A549 (cell line): ENCODE results near the gene TSSC4. TPM values are rescaled to one million over a fixed set of nuclear protein-coding genes. Genes with fewer than 3 reads are reported as not detected.
"Not testable (repeated sequence)": the region's sequence is repeated elsewhere in the genome, so short reads cannot be mapped to it uniquely, and the experiment has no call there.

Experiments used
- ATAC-seq, 2 experiments: fragments of 200-7000 bp in 1 of 2; fragments of >200 bp in 1 of 2; cut with Nextera tagmentation in 1 of 2; cut with Tn5 transposase in 1 of 2; 3 replicates each; pipeline versions ENCODE4 v1.8.0 to v1.9.1; 2018 to 2020; ENCODE audit warnings: mild to moderate bottlenecking in 1 of 2, moderate library complexity in 1 of 2
- CTCF ChIA-PET: fragments of 300-600 bp; sonication (Branson Sonifier 250); formaldehyde crosslinking; extraction: SDS; loops from one replicate; lab custom pipeline; 2021; ENCODE audit warnings: antibody characterized with exemption, inconsistent platforms; lab: Yijun Ruan, JAX
- POLR2A ChIA-PET: fragments of 350-600 bp; formaldehyde crosslinking; extraction: SDS; loops from one replicate; lab custom pipeline; 2021; ENCODE audit warnings: antibody characterized with exemption, inconsistent platforms; lab: Yijun Ruan, JAX
- DNase-seq, 2 experiments: peaks; one replicate each; pipeline versions ENCODE4 v3.0.0 to v3.0.0-alpha.2; 2011 to 2016; ENCODE audit warnings: low read depth in 1 of 2, low spot score in 1 of 2
- FAIRE-seq: peaks from 2 replicates; lab custom pipeline; 2011; peaks lifted over from hg19 to GRCh38; lab: Jason Lieb, UNC
- H3K27ac ChIP-seq, 2 experiments: fragments of >200 bp; sonication (Bioruptor Twin); formaldehyde crosslinking; 3 replicates each; pipeline ENCODE4 v1.5.1; 2016 to 2017
- H3K4me1 ChIP-seq: fragments of >200 bp; sonication (Bioruptor Twin); formaldehyde crosslinking; 3 replicates; pipeline ENCODE4 v1.6.1; 2016
- H3K4me2 ChIP-seq: fragments of >200 bp; sonication (Bioruptor Twin); formaldehyde crosslinking; 3 replicates; pipeline ENCODE4 v1.6.1; 2016
- H3K4me3 ChIP-seq: fragments of >200 bp; sonication (Bioruptor Twin); formaldehyde crosslinking; 3 replicates; pipeline ENCODE4 v1.5.1; 2016
- H3K9me3 ChIP-seq: fragments of >200 bp; sonication (Bioruptor Twin); formaldehyde crosslinking; 3 replicates; pipeline ENCODE4 v1.6.1; 2016
- CBX8 ChIP-seq: fragments of 200-600 bp; sonication (generic); IDR thresholded peaks from 2 replicates; pipeline ENCODE4 v1.6.1; 2016
- CEBPB ChIP-seq, 2 experiments: fragments of >200 bp in 1 of 2; sonication (Bioruptor Twin) in 1 of 2; formaldehyde crosslinking in 1 of 2; IDR thresholded peaks; 2 replicates each; pipeline ENCODE4 v1.6.1; 2012 to 2016
- CHD2 ChIP-seq: fragments of 150-350 bp; IDR thresholded peaks from 2 replicates; pipeline ENCODE4 v1.6.1; 2014; ENCODE audit warnings: low read length; ENCODE audit not compliant: partially characterized antibody
- EHF ChIP-seq: fragments of 250-450 bp; sonication (Bioruptor Pico); IDR thresholded peaks from 2 replicates; pipeline ENCODE4 v1.5.0; 2020; ENCODE audit warnings: mild to moderate bottlenecking
- ELK1 ChIP-seq: fragments of 150-350 bp; IDR thresholded peaks from 2 replicates; pipeline ENCODE4 v1.6.1; 2014; ENCODE audit warnings: low read depth, mild to moderate bottlenecking, low read length
- EP300 ChIP-seq, 2 experiments: fragments of >200 bp; sonication (Bioruptor Twin); formaldehyde crosslinking; IDR thresholded peaks; 2 replicates in 1 of 2; 3 replicates in 1 of 2; pipeline ENCODE4 v1.6.1; 2016 to 2017
- FOXS1 ChIP-seq: fragments of 250-450 bp; sonication (Bioruptor Pico); IDR thresholded peaks from 2 replicates; pipeline ENCODE4 v1.5.0; 2020; ENCODE audit warnings: mild to moderate bottlenecking, moderate library complexity
- HDAC2 ChIP-seq: fragments of 200-600 bp; sonication (generic); IDR thresholded peaks from 2 replicates; pipeline ENCODE4 v1.6.1; 2016
- HOXB13 ChIP-seq: fragments of 250-450 bp; sonication (Bioruptor Pico); IDR thresholded peaks from 2 replicates; pipeline ENCODE4 v1.5.0; 2020; ENCODE audit warnings: low read depth, mild to moderate bottlenecking, moderate library complexity
- HOXB5 ChIP-seq: fragments of 250-450 bp; sonication (Bioruptor Pico); IDR thresholded peaks from 2 replicates; pipeline ENCODE4 v1.5.0; 2020; ENCODE audit warnings: mild to moderate bottlenecking, moderate library complexity
- KDM5A ChIP-seq: fragments of 200-600 bp; sonication (generic); IDR thresholded peaks from 2 replicates; pipeline ENCODE4 v1.6.1; 2016; ENCODE audit warnings: antibody characterized with exemption, mild to moderate bottlenecking
- MAZ ChIP-seq: fragments of 150-350 bp; IDR thresholded peaks from 2 replicates; pipeline ENCODE4 v1.6.1; 2014; ENCODE audit warnings: antibody characterized with exemption, low read depth, low read length, borderline replicate concordance
- NFE2L2 ChIP-seq: fragments of 150-350 bp; conservative IDR thresholded peaks from 2 replicates; pipeline ENCODE4 v1.6.1; 2014; ENCODE audit warnings: low read length
- NPAS2 ChIP-seq: fragments of 250-450 bp; sonication (Bioruptor Pico); IDR thresholded peaks from 2 replicates; pipeline ENCODE4 v1.8.0; 2022; ENCODE audit warnings: mild to moderate bottlenecking, moderate library complexity, borderline replicate concordance
- ZC3H11A ChIP-seq: fragments of 450-650 bp; IDR thresholded peaks from 2 replicates; pipeline ENCODE4 v1.6.1; 2014; ENCODE audit warnings: antibody characterized with exemption, mild to moderate bottlenecking
- WGBS: methylation state at CpG from one replicate; pipeline ENCODE4 v1.1.6; 2017; ENCODE audit errors: missing lambda C conversion rate; 5-methylcytosine and 5-hydroxymethylcytosine counted together
- polyA plus RNA-seq, 4 experiments: library from polyadenylated mRNA; depleted of rRNA in 3 of 4; stranded (reverse); fragments of >200 nt; fragmentation: RNase III in 1 of 4; extraction: RNeasy Plus Mini Kit Qiagen cat#74134 plus additional on column Dnase treatment in 1 of 4; gene quantifications; 2 replicates in 3 of 4; 3 replicates in 1 of 4; pipeline ENCODE4 v1.2.3, GENCODE V29; 2011 to 2017
- TF ChIP-seq, protein P1 (sequence below): fragments of >200 bp; sonication (Bioruptor Twin); formaldehyde crosslinking; IDR thresholded peaks from 3 replicates; pipeline ENCODE4 v1.6.1; 2016
- TF ChIP-seq, protein P2 (sequence below): fragments of 200-600 bp; sonication (generic); IDR thresholded peaks from 2 replicates; pipeline ENCODE4 v1.6.1; 2016; ENCODE audit warnings: antibody characterized with exemption, mild to moderate bottlenecking, moderate library complexity
- TF ChIP-seq, protein P3 (sequence below): IDR thresholded peaks from 2 replicates; pipeline ENCODE4 v1.6.1; 2012
- TF ChIP-seq, protein P4 (sequence below): fragments of 450-650 bp; IDR thresholded peaks from 2 replicates; pipeline ENCODE4 v1.6.1; 2014; ENCODE audit warnings: antibody characterized with exemption

TSSC4 gene
- polyA plus RNA-seq, 2 of the 4 experiments (the other 2 are of a cell fraction) = 21.8 to 45.5 TPM

GRCh38 chr11:2357246-2357645, 43.3 kb upstream of the TSSC4 start:
- Histone ChIP-seq H3K9me3 (no peaks in the 10 kb centered on the region), H3K4me1 (no peaks in the 10 kb centered on the region)
- no peak for ATAC-seq
- no peak for TF ChIP-seq MAZ
- TF ChIP-seq ZC3H11A = no peak
- TF ChIP-seq, protein P1, sequence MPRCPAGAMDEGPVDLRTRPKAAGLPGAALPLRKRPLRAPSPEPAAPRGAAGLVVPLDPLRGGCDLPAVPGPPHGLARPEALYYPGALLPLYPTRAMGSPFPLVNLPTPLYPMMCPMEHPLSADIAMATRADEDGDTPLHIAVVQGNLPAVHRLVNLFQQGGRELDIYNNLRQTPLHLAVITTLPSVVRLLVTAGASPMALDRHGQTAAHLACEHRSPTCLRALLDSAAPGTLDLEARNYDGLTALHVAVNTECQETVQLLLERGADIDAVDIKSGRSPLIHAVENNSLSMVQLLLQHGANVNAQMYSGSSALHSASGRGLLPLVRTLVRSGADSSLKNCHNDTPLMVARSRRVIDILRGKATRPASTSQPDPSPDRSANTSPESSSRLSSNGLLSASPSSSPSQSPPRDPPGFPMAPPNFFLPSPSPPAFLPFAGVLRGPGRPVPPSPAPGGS = no peak
- no peak for TF ChIP-seq CBX8
- no peak for TF ChIP-seq HOXB13
- TF ChIP-seq CEBPB (IDR thresholded peaks at IDR 0.05) = no peak
- TF ChIP-seq, all 56 proteins: peak for 0
- POLR2A ChIA-PET = no interaction called here
- Histone ChIP-seq H3K4me3 (no peak overlapping the region), H3K4me2 (no peak overlapping the region), H3K27ac (no peak overlapping the region)
- DNase-seq (no peak), FAIRE-seq (no peak)
- WGBS = 39% methylated on average over 6 of the region's 8 CpGs
- CTCF ChIA-PET = interaction anchor here (1.1 kb wide), 1 partner anchor 51 kb away, joined by 3 read pairs; no protein-coding TSS in a partner anchor

- H3K4me3 ChIP-seq, DNase-seq, ATAC-seq, H3K4me1 ChIP-seq, H3K9me3 ChIP-seq, FAIRE-seq, H3K4me2 ChIP-seq, H3K27ac ChIP-seq, POLR2A ChIA-PET: not testable (repeated sequence)
- 70% methylated on average over 13 of the region's 13 CpGs for WGBS
- CTCF ChIA-PET = interaction anchor here (1.1 kb wide), 1 partner anchor 52 kb away, joined by 3 read pairs; no protein-coding TSS in a partner anchor
These were observed 42.9 kb upstream of the TSSC4 start for GRCh38 chr11:2357651-2358050.

DNA sequence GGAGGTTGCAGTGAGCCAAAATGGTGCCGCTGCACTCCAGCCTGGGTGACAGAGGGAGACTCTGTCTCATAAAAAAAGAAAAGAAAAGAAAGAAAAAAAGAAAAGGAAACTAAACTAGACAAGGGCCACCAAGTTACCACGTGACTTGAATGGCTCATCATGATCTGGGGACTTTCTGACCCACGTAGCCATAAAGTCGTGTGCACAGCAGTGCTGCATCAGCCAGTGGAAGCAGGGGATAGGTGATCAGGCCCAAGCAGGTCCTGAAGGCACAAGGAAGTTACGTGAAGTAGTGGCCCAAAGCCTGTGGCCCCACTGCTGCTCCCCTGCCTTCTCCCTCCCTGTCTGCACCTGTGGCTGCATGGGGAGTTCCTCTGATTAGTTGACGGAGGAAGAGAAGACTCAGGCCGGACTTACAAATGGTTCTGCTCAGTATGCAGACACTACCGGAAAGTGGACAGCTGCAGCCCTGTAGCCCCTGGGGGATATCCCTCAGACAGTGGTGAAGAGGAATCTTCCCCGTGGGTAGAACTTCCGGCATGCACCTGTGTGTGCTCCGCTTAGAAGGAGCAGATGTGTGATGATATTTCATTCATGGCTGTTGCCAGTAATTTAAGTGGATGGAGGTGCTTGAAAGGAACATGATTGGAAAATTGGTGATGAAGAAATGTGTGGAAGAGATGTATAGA, 41.7 kb upstream of the TSSC4 start:
- Histone ChIP-seq H3K9me3 (no peaks in the 10 kb centered on the region), H3K27ac (no peak overlapping the region), H3K4me3 (no peak overlapping the region), H3K4me1 (no peaks in the 10 kb centered on the region), H3K4me2 (no peak overlapping the region)
- POLR2A ChIA-PET = no interaction called here
- CTCF ChIA-PET = interaction anchor here (1.1 kb wide), 1 partner anchor 53 kb away, joined by 3 read pairs; no protein-coding TSS in a partner anchor
- DNase-seq = no peak
- 63% methylated on average over 11 of the region's 11 CpGs for WGBS
- FAIRE-seq = no peak
- TF ChIP-seq NPAS2 (CRISPR knock-in tag) (no peak), ELK1 (no peak), NFE2L2 (no peak), EP300 (IDR thresholded peaks at IDR 0.05) (no peak)
- no peak for ATAC-seq

- WGBS = 34% methylated on average over 9 of the region's 9 CpGs
- Histone ChIP-seq H3K4me3 (no peak overlapping the region), H3K27ac (no peak overlapping the region), H3K4me1 (no peaks in the 10 kb centered on the region), H3K4me2 (no peak overlapping the region), H3K9me3 (no peaks in the 10 kb centered on the region)
- CTCF ChIA-PET = no interaction called here
- ATAC-seq (0 out of 6 replicates have a peak, but pooled peaks of 1 of the 2 experiments have one; percentile 16), FAIRE-seq (no peak), DNase-seq (no peak)
- TF ChIP-seq, protein P2, sequence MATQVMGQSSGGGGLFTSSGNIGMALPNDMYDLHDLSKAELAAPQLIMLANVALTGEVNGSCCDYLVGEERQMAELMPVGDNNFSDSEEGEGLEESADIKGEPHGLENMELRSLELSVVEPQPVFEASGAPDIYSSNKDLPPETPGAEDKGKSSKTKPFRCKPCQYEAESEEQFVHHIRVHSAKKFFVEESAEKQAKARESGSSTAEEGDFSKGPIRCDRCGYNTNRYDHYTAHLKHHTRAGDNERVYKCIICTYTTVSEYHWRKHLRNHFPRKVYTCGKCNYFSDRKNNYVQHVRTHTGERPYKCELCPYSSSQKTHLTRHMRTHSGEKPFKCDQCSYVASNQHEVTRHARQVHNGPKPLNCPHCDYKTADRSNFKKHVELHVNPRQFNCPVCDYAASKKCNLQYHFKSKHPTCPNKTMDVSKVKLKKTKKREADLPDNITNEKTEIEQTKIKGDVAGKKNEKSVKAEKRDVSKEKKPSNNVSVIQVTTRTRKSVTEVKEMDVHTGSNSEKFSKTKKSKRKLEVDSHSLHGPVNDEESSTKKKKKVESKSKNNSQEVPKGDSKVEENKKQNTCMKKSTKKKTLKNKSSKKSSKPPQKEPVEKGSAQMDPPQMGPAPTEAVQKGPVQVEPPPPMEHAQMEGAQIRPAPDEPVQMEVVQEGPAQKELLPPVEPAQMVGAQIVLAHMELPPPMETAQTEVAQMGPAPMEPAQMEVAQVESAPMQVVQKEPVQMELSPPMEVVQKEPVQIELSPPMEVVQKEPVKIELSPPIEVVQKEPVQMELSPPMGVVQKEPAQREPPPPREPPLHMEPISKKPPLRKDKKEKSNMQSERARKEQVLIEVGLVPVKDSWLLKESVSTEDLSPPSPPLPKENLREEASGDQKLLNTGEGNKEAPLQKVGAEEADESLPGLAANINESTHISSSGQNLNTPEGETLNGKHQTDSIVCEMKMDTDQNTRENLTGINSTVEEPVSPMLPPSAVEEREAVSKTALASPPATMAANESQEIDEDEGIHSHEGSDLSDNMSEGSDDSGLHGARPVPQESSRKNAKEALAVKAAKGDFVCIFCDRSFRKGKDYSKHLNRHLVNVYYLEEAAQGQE = no peak
- no peak for TF ChIP-seq CHD2
- TF ChIP-seq FOXS1 (CRISPR knock-in tag) = no peak
- TF ChIP-seq HDAC2 = no peak
- TF ChIP-seq, protein P3, sequence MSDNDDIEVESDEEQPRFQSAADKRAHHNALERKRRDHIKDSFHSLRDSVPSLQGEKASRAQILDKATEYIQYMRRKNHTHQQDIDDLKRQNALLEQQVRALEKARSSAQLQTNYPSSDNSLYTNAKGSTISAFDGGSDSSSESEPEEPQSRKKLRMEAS = no peak
- no peak for TF ChIP-seq NFE2L2
- TF ChIP-seq, protein P4, sequence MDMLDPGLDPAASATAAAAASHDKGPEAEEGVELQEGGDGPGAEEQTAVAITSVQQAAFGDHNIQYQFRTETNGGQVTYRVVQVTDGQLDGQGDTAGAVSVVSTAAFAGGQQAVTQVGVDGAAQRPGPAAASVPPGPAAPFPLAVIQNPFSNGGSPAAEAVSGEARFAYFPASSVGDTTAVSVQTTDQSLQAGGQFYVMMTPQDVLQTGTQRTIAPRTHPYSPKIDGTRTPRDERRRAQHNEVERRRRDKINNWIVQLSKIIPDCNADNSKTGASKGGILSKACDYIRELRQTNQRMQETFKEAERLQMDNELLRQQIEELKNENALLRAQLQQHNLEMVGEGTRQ = no peak
- TF ChIP-seq KDM5A = no peak
- TF ChIP-seq HOXB5 (CRISPR knock-in tag) = no peak
- TF ChIP-seq EHF (CRISPR knock-in tag) = no peak
- POLR2A ChIA-PET = no interaction called here
These were observed 41.0 kb upstream of the TSSC4 start for GRCh38 chr11:2359557-2359956.
